HG03103 (cell line): Measurements from ENCODE around the gene NPFF.
"Not testable (repeated sequence)": the region's sequence is repeated elsewhere in the genome, so short reads cannot be mapped to it uniquely, and the experiment has no call there.

Experiments used
- ATAC-seq: cut with Tn5 transposase; IDR thresholded peaks from one replicate; pipeline ENCODE4 v1.9.1; 2021; ENCODE audit warnings: low read depth; ENCODE audit not compliant: unreplicated experiment

The NPFF gene

GRCh38 chr12:53497461-53497860, 9.8 kb downstream of the NPFF start:
- ATAC-seq: no peak

- ATAC-seq: no peak
Measured at GRCh38 chr12:53496752-53497032, 10.6 kb downstream of the NPFF start.

GRCh38 chr12:53495903-53496751, 11.2 kb downstream of the NPFF start:
- no peak for ATAC-seq

GRCh38 chr12:53493610-53494391, 13.5 kb downstream of the NPFF start:
- no peak for ATAC-seq

- ATAC-seq: peak; percentile 84
Measured at GRCh38 chr12:53492830-53493609, 14.3 kb downstream of the NPFF start.

- ATAC-seq: no peak
Measured at GRCh38 chr12:53492188-53492587, 15.1 kb downstream of the NPFF start.

GRCh38 chr12:53489242-53489864, 17.9 kb downstream of the NPFF start:
- ATAC-seq: no peak

GRCh38 chr12:53486736-53487487, 20.4 kb downstream of the NPFF start:
- no peak for ATAC-seq

GRCh38 chr12:53485955-53486735, 21.1 kb downstream of the NPFF start:
- ATAC-seq: no peak

- ATAC-seq: no peak
Measured at GRCh38 chr12:53484686-53485575, 22.4 kb downstream of the NPFF start.

- ATAC-seq: no peak
Measured at GRCh38 chr12:53483979-53484377, 23.3 kb downstream of the NPFF start.

- no peak for ATAC-seq
Measured at GRCh38 chr12:53483225-53483978, 23.9 kb downstream of the NPFF start.

- no peak for ATAC-seq
Measured at GRCh38 chr12:53482626-53483168, 24.6 kb downstream of the NPFF start.

- no peak for ATAC-seq
Measured at GRCh38 chr12:53481939-53482586, 25.2 kb downstream of the NPFF start.

- not testable (repeated sequence) for ATAC-seq
Measured at GRCh38 chr12:53481458-53481857, 25.8 kb downstream of the NPFF start.

- ATAC-seq: no peak
Measured at GRCh38 chr12:53480491-53481442, 26.5 kb downstream of the NPFF start.
